K562 (cell line): Measurements from ENCODE around the gene FLOT2.

Experiments
- CHD2 ChIP-seq: IDR thresholded peaks from 2 replicates; pipeline ENCODE4 v1.6.1; 2011; ENCODE audit warnings: low read depth, low read length
- HNRNPH1 ChIP-seq: fragments of 200-400 bp; formaldehyde crosslinking; optimal IDR thresholded peaks from 2 replicates; pipeline ENCODE3; 2017; ENCODE audit warnings: low read depth, mild to moderate bottlenecking, low read length, moderate library complexity
- SIX5 ChIP-seq, 2 experiments: IDR thresholded peaks; 2 replicates each; pipeline ENCODE4 v1.6.1; 2011; ENCODE audit warnings: low read length in 2 of 2, borderline replicate concordance in 1 of 2, low read depth in 1 of 2, mild to moderate bottlenecking in 1 of 2, moderate library complexity in 1 of 2; ENCODE audit not compliant: insufficient read depth in 1 of 2
- ZBTB7A ChIP-seq: IDR thresholded peaks from 2 replicates; pipeline ENCODE4 v1.6.1; 2011; ENCODE audit warnings: low read depth, mild to moderate bottlenecking, low read length, moderate library complexity, borderline replicate concordance; ENCODE audit not compliant: control insufficient read depth

GRCh38 chr17:28855336-28855679 is 42.2 kb downstream of the FLOT2 start:
- TF ChIP-seq ZBTB7A (no peak), HNRNPH1 (no peak), CHD2 (no peak), SIX5 (IDR thresholded peaks at IDR 0.05; ENCODE audit: borderline replicate concordance in 1 of 2, insufficient read depth in 1 of 2, low read depth in 1 of 2, low read length in 2 of 2) (no peak)
